ENCODE data around the gene MRPS14. TPM values are rescaled to one million over a fixed set of nuclear protein-coding genes. Genes with fewer than 3 reads are reported as not detected.

Gene MRPS14
- total and polyA plus RNA-seq, 9 of the 15 experiments (the other 6 are each of a cell fraction or from before 2014, with no cell fraction given) = 38.1 to 231 (median 54.9) TPM

DNA sequence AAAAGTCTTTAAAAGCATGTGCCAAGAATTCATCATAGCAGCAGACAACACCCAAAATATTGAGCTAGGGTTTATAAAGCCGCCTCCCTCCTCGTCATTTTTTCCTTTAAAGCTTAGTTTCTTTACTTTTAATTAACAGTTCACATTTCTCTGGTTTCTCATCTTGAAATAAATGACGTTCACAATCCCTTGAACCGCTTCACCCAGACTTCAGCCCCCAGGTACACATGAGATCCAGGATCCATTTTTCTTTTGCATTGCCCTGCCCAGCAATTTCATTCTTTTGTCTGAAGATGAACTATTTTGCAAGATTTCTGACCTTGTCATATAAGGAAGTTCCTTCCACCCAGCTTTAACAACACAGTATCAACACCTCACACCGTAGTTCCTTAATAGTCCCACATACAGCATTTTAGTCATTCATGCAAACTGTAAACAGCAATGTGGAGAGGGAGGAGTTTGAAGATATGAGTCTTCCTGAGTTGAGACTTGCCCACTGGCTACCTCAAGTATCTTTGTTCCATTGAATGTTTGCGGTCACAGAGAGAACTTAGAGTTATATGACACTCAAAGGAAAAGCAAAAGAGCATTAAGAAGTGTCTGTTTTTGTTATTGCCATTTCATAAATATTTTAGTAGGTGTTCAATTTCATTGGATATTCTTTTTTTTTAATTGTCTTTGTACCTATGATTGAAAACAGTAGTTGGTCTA, 58.8 kb downstream of the MRPS14 start (continued):
- TF ChIP-seq, protein P1, sequence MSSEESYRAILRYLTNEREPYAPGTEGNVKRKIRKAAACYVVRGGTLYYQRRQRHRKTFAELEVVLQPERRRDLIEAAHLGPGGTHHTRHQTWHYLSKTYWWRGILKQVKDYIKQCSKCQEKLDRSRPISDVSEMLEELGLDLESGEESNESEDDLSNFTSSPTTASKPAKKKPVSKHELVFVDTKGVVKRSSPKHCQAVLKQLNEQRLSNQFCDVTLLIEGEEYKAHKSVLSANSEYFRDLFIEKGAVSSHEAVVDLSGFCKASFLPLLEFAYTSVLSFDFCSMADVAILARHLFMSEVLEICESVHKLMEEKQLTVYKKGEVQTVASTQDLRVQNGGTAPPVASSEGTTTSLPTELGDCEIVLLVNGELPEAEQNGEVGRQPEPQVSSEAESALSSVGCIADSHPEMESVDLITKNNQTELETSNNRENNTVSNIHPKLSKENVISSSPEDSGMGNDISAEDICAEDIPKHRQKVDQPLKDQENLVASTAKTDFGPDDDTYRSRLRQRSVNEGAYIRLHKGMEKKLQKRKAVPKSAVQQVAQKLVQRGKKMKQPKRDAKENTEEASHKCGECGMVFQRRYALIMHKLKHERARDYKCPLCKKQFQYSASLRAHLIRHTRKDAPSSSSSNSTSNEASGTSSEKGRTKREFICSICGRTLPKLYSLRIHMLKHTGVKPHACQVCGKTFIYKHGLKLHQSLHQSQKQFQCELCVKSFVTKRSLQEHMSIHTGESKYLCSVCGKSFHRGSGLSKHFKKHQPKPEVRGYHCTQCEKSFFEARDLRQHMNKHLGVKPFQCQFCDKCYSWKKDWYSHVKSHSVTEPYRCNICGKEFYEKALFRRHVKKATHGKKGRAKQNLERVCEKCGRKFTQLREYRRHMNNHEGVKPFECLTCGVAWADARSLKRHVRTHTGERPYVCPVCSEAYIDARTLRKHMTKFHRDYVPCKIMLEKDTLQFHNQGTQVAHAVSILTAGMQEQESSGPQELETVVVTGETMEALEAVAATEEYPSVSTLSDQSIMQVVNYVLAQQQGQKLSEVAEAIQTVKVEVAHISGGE (CRISPR knock-in tag; IDR thresholded peaks at IDR 0.05) = 0 out of 6 replicates have a peak, but pooled peaks of 1 of the 3 experiments have one; percentile 27
- TF ChIP-seq, protein P2, sequence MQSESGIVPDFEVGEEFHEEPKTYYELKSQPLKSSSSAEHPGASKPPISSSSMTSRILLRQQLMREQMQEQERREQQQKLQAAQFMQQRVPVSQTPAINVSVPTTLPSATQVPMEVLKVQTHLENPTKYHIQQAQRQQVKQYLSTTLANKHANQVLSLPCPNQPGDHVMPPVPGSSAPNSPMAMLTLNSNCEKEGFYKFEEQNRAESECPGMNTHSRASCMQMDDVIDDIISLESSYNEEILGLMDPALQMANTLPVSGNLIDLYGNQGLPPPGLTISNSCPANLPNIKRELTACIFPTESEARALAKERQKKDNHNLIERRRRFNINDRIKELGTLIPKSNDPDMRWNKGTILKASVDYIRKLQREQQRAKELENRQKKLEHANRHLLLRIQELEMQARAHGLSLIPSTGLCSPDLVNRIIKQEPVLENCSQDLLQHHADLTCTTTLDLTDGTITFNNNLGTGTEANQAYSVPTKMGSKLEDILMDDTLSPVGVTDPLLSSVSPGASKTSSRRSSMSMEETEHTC (IDR thresholded peaks at IDR 0.05) = no peak

All from K562 (cell line).